NCI-H2029 treated with DMSO at 0.1 percent for 48 hours (cell line): ENCODE results near the gene UPK3A.
"Not testable (repeated sequence)": the region's sequence is repeated elsewhere in the genome, so short reads cannot be mapped to it uniquely, and the experiment has no call there.

Source experiments
- DNase-seq: peaks from one replicate; lab custom pipeline; 2025; lab: John Stamatoyannopoulos, UW

Gene UPK3A

DNA sequence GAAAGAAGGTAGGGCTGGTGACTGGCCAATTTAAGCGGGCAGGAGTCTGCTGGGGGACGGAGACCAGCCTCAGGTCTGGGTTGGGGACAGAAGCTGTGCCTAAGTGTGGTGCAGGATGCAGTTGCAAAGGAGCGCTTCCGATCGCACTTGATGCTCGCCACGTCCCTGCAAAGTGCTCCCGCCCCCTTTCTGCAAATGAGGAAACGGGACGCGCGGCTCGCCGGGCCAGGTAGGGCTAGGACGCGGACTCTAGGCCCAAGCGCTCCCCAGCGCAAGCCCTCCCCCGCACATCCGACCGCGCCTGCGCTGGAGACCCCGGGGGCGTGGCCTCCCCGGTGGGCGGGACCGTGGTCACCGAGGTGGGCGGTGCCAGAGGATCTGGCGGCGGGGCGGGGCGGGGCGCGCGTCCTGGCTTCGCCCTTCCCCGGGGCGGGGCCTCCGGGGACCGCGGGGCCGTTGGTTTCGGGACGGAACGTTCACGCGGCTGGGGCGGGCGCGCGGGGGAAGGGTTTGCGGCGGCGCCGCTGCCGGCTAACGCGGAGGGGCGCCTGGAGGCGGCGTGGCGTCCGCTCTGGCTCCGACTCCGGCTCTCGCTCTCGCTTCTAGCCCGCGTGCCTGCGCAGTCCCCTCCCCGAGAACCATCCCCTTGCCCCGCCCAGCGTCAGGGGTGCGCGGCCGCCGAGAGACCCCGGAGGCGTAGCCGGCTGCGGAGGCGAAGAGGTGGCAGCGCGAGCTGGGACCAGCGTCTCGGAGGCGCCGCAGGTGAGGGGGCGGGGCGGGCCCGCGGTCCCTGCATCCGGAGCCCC is 24.9 kb downstream of the UPK3A start, which contains the start of gene FAM118A:
FAM118A (plus strand) TSS at position 513 of the 806 bp plus-strand sequence. CDS start 12,446 bp downstream, outside the sequence.
- DNase-seq, result peak; percentile 76

DNA sequence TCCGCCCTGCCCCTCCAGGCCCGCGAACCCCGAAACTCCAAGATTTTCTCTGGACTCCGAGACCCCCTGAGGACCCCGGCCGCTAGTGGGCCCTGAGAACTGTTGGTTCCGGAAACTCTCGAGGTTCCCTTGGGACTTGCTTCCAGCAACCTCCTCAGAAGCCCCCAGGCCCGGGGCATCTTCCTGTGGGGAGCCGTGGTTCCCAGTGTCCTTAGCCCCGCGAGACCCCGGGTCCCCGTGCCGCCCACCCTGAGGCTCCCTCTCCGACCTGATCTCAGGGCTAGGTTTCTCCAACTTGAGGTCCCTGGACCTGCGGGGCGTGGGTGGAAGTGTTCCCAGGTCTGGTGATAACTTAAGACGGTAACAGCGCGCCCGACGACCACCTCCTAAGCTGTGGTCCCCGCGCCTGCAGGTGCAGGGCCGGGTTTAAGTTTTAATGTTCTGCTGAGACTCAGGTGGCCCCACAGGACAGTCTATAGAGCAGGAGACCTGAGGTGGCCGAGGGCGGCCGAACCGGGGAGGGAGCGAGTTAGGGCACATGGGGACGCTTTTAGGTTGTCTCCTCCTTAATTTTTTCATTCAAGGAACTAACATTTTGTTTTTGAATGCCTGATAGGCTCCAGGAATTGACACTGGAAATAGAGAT is 25.7 kb downstream of the UPK3A start:
- no peak for DNase-seq

DNA sequence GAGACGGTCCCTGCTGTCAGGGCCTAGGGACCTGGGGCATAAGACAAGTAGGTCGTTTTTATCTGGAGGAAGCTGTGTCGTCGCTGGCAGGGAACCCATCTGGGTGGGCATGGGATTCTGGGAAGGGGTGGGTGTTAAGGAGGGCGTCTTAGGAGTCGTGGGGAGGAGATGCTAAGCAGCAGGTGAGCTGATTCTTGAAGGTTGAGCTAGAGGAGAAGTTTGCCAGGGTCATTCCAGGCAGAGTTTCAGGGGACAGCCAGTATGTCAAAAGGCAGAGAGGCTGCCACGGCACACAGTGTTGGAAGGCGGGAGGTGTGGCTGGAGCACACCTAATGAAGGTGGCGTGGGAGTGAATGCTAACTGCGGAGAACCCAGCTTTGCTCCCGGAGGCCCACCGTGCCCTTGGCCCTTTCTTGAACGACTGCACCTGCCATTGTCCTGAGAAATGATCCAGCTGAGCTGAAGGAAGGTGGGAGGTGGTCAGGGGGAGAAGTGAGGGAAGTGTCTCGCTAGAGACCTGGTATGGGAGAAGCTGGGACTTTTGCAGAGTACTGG is 26.3 kb downstream of the UPK3A start:
- no peak for DNase-seq

DNA sequence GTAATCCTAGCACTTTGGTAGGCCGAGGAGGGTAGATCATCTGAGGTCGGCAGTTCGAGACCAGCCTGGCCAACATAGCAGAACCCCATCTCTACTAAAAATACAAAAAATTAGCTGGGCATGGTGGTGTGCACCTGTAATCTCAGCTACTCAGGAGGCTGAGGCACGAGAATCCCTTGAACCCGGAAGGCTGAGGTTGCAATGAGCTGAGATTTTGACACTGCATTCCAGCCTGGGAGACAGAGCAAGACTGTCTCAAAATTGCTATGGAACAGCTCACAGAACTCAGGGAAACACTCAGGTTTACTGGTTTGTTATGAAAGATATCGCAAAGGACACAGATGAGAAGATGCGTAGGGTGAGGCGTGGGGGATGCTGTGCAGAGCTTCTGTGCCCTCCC is 27.7 kb downstream of the UPK3A start:
- DNase-seq, result no peak

DNA sequence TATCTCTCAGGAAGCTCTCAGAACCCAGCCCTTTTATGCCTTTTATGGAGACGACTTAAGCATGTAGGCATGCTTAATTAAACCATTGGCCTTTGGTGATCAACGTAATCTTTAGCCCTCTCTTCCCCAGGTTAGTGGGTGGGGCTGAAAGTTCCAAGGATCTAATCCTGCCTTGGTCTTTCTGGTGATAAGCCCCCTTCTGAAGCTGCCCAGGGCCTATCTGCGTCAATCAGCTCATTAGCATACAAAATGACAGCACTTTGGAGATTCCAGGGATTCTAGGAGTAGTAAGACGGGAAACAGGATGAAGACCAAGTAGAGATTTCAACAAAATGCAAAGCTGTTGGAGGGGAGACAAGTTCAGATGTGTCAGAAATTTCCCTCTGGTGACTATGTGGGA is 28.1 kb downstream of the UPK3A start:
- no peak for DNase-seq

DNA sequence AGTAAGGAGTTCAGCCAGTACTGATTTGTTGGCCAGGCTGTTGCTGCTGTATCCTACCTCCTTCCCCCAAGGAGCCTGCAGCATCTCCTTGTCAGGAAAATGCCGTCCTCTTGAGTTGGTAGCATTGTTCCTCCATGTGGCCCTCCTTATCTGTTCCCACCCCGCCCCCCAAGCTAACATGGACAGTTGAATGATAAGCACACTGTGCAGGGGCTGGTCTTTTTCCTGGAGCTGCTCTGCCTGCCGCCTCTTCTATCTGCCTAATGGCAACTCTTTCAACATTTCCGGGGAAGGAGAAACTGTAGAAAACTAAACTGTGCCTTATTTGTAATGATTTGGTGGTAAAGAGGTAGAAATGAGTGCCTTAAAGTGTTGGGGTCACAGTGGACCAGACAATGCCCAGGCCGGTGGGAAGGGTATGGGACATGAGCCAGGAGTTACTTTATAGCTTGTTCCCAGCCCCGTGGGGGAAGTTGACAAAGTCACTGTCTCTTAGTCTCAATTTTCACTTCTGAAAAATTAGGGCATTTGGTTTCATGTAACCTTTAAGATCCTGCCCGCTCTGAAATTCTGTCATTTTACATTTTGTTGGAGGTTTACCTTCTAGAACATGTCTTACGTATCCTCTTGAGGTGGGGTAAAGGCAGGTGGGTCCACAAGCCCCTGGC is 29.4 kb downstream of the UPK3A start:
- DNase-seq, result no peak

DNA sequence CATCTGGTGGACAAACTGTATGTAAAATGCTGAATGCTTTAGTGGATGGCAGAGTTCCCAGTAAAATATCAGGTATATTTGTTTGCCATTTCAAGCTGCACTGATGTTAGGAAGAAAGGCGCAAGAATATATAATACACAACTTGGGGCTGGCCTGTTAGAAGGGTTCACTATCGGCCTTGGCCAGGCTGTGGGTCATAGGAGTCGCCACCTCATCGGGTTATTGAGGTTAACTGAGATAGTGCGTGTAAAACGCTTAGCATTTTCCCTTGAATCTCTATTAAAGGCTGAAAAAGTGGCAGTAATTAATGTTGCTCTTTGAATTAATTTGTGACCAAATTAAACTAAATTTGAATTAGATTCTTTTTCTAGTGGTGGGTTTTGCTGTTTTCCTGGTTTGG is 30.0 kb downstream of the UPK3A start:
- DNase-seq, result peak; percentile 16

DNA sequence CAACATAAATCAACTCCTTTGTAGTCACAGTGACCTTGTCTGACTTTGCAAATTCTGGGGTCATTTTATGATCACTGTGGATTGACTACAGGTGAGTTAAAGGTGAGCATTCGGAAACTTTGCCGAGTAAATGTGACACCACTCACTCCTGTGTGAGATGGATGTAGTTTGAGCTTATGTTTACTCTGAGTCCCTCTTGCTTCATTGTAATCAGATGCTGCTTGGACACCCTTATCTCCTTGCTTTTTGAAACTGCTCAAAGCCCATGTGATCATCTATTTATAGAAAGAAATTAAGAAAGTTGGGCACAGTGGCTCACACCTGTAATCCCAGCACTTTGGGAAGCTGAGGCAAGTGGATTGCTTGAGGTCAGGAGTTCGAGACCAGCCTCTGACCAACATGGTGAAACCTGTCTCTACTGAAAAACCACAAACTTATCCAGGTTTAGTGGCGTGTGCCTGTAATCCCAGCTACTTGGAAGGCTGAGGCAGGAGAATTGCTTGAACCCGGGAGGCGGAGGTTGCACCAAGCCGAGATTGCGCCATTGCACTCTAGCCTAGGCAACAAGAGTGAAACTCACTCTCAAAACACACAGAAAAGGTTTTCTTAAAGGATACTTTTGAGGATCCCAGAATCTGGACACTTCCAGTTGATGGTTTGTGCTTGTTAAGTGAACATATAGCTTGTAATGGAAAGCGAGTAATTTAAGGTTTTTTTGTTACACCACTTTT is 32.2 kb downstream of the UPK3A start:
- DNase-seq, result no peak

DNA sequence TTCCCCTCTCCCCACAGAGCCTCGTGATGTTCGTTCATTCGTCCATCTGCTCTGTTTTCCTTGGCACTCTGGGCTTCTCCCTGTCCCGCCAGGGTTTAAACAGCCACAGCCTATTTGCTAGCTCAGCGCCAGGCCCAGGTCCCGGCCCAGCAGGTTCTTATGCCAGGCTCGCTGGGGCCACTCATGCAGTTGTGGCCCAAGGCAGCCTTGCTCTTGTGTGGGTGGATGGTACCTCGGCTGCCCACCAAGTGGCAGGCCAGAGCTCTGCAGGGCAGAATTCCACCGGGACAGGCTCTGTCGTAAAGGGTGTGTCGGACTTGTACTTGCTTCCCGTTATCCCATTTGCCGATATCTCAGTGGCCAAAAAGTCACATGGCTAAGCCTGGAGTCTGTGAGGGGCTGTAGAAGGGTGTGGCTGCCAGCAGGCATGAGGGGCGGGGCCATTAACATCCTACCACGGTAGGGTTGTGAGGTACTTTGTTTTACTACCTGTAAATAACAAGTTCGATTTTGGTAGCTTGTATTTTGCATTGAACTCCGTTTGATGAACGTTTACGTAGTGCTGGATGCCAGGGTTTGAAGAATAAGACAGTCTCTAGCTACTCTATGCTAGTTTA is 32.9 kb downstream of the UPK3A start:
- DNase-seq, result no peak

DNA sequence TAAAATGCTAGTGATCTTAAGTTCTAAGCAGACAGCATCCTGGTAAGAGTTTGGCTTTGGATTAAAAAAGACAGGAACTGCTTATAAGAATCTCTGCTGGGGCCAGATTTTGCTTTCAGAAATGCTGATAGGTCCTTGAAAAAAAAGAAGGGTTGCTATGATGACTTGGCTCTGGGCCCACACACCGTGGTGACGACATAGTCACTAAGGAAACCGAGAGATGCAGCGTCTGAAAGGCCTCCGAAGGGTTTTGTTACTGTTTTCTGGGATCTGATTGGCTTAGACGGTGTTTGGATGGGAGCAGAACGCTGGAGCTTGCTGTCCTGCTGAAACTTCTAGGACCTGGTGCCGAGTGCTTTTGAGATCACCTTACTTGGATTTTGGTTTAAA is 33.4 kb downstream of the UPK3A start:
- DNase-seq, result peak; percentile 77

DNA sequence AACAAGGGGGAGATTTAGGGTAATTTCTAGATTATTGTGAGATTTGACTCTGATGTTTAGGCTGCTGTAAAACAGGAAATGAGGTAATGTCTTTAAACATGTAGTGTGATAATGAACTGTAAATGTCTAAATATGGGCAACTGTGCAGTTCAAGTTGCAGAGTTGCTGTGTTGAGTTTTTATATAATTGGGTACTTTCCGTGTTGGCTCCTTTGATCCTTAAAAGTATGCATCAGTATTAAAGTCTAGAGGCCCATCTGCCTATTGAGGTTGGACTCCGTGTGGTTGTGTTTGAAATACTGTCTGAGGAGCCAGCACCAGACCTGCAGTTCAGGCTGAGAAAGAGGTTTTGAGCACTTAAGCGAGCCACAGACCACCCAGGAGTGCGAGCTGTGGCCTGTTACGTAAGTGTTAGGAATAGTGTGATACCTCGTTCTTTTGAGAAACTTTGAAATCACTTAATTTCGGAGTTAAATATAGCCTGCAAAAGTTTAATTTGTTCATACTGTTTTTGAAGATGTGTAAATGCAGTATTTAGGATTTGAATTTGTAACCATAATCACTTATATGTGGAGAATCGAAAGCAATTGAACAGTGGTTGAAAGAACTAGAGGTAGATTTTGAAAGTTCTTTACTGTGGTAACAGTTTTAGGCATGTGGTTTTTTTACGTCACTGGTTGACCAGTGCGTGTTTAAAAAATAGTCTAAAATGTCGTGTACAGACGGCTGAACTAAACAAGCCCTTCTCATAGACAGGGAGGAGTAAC is 34.0 kb downstream of the UPK3A start:
- no peak for DNase-seq

DNA sequence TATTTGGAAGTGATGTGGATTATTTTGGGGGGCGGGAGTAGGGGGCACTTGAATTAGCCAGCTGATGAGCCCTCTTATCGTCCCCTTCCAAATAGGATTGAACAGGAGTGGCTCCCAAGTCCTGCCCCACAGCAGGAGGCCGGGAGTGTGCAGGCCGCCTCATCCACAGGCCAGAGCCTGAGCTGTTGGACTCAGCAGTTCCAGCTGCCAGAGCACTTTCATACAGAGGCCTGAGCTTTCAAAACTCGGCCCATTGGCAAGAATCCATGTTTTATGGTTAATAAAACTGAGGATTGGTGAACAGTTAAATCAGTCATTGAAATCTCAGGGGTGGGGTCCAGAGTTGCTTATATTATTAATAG is 34.6 kb downstream of the UPK3A start:
- no peak for DNase-seq

DNA sequence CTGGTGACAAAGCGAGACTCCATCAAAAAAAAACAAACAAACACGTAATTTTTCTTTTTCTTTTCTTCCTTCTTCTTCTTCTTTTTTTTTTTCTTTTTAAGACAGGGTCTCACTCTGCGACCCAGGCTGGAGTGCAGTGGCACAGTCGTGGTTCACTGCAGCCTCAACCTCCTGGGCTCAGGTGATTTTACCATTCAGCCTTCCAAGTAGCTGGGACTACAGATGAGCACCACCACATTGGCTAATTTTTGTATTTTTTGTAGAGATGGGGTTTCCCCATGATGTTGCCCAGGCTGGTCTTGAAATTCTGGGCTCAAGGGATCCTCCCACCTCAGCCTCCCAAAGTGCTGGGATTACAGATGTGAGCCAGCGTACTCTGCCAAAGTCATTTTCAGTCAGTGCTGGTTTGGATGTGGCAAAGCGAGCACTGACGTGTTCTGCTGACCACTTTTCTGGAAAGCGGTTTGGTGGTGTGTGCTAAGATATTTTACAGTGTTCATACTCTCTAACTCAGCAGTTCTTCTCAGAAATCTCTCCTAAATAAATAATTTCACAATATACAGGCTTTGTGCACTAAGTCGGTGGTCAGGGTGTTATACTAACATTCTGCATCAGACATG is 35.7 kb downstream of the UPK3A start:
- DNase-seq, result no peak

DNA sequence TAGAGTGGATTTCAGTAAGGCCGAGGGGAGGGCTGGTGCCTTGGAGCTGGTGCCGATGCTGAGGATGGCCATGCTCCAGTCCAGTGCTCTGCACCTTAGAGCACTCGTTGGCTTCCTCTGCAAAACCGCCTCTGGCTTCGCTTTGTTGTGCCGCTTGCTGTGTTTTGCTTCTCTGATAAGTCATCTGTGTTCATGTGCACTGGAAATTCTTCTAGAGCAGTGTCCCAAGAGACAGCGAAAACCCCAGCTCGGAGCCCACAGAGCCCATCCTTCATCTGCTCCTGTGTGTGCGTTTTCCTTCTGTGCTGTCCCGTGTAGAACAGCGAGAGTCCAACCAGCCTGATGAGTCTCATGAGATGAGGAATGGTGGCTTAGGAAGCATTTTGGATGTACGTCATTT is 37.1 kb downstream of the UPK3A start:
- no peak for DNase-seq

DNA sequence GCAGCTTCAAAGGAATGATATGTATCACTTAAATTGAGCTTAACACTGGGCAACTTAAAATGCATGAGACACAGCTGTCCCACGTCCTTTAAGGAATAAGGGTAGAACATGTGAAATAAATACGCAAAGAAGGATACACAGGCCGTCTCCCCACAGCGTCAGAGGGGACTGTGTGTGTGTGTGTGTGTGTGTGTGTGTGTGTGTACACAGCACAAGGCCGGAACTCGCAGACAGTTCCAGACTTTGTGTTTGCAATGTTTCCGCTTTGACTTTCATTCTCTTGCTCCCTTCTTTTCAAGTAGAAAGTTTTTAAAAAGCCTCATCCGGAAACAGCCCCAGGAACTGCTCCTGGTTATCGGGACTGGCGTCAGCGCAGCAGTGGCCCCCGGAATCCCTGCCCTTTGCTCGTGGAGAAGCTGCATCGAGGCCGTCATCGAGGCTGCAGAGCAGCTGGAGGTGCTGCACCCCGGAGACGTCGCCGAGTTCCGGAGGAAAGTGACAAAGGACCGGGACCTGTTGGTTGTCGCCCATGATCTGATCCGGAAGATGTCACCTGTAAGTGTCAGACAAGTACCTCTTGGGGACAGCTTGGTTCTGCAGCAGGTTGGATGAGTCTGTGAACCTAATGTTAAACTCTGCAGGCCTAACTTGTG is 38.2 kb downstream of the UPK3A start:
- no peak for DNase-seq

DNA sequence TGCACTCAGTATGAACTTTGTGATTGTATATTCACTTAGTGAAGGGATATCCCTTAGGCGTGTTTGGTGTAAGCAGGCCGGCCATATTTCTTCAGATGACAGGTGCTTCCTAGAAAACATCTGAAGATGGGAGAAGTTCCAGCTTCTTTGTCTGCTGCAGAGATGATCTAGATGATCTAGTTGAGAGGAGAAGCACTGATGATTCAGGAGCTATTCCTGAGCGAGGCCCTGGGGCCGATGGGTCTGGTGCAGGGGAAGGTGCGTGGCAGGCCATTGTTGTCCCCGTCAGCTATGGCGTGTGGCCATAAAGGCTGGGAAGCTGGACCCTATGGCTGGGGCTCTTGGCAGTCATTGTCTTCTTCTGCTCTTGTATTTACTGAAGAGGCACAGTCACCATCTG is 38.9 kb downstream of the UPK3A start:
- DNase-seq, result no peak

DNA sequence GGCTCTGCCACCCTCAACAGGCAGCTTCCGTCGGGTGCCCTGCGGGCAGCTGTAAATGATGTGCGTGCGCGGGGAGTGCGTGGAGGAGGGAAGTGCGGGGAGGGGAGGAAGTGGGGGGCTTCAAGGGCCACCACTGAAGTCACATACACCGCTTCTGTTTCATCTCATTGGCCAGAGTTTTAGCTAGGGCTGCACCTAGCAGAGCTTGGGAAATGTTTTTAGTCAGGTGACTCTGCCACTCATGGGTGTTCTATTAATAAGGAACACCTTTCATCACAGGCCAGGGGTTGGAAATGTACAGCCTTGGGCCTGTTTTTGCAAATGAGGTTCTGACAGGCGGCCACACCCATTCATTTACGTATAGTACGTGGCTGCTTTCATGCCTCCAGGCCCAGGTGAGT is 39.6 kb downstream of the UPK3A start:
- DNase-seq, result no peak

DNA sequence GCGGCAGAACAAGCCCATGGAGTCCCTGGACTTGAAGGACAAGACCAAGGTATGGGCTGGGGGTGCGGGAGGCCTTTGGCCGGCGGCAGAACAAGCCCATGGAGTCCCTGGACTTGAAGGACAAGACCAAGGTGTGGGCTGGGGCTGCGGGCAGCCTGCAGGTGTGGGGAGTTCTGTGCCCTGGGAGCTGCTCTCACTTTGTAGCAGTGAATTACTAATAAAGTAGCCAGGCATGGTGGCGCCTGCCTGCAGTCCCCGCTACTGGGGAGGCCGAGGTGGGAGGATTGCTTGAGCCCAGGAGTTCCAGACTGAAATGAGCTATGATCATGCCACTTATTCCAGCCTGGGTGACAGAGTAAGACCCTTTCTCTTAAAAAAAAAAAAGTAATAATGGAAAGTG is 43.5 kb downstream of the UPK3A start:
- DNase-seq, result not testable (repeated sequence)

DNA sequence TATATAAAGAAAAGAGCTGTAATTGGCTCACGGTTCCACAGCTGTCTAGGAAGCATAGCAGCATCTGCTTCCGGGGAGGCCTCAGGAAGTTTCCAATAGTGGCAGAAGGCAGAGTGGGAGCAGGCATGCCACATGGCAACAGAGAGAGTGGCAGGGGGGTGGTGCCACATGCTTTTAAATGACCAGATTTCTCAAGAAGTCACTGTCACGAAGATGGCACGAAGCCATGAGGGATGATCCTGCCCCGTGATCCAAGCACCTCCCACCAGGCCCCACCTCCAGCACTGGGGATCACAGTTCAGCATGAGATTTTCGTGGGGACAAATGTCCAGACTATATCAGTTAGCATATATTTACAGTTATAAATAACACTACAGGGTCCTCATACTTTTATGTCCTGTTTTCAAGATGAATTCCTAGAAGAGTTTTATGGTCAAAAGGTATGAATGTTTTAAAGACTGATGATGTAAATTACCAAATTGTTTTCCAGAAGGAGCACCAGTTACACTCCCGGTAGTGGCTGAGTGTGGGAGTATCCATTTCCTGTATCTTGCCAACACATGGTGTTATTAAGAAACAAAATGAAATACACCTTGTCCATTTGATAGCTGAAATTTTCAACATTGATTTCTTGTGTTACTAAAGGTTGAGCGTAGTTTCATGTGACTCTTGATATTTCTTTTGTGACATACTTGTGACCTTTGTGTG is 44.2 kb downstream of the UPK3A start:
- peak; percentile 24 for DNase-seq
